GM23338 (cell line): Measurements from ENCODE around the gene TM9SF4. TPM values are rescaled to one million over a fixed set of nuclear protein-coding genes. Genes with fewer than 3 reads are reported as not detected.

Source experiments
- ATAC-seq: fragments of 200-7000 bp; cut with Tn5 transposase; 3 replicates; pipeline ENCODE4 v1.9.1; 2020
- DNase-seq: peaks from one replicate; pipeline ENCODE4 v3.0.0-alpha.2; 2015; ENCODE audit warnings: low spot score
- H2AFZ ChIP-seq: fragments of 200-600 bp; sonication (generic); 2 replicates; pipeline ENCODE4 v1.8.0; 2016; ENCODE audit warnings: antibody characterized with exemption, mild to moderate bottlenecking, moderate library complexity
- H3F3A ChIP-seq: fragments of 200-600 bp; sonication (generic); replicated peaks from 2 replicates; pipeline ENCODE4 v1.8.0; 2017; ENCODE audit warnings: antibody characterized with exemption, mixed run types, low read depth
- H3K27ac ChIP-seq: fragments of 200-600 bp; sonication (generic); 2 replicates; pipeline ENCODE4 v1.6.1; 2016; ENCODE audit warnings: low read depth
- H3K27me3 ChIP-seq: fragments of 200-600 bp; sonication (generic); 2 replicates; pipeline ENCODE4 v1.8.0; 2016; ENCODE audit warnings: mild to moderate bottlenecking, mixed run types, moderate library complexity; ENCODE audit not compliant: insufficient read depth
- H3K36me3 ChIP-seq: fragments of 200-600 bp; sonication (generic); 2 replicates; pipeline ENCODE4 v1.8.0; 2016; ENCODE audit warnings: mild to moderate bottlenecking; ENCODE audit not compliant: insufficient read depth
- H3K4me1 ChIP-seq: fragments of 200-600 bp; sonication (generic); 2 replicates; pipeline ENCODE4 v1.8.0; 2016; ENCODE audit warnings: mild to moderate bottlenecking, moderate library complexity; ENCODE audit not compliant: insufficient read depth
- H3K4me2 ChIP-seq: fragments of 200-600 bp; sonication (generic); 2 replicates; pipeline ENCODE4 v1.7.1; 2017; ENCODE audit warnings: mixed run types
- H3K4me3 ChIP-seq: fragments of 200-600 bp; sonication (generic); 2 replicates; pipeline ENCODE4 v1.6.1; 2016; ENCODE audit warnings: mixed run types
- H3K79me2 ChIP-seq: fragments of 200-600 bp; sonication (generic); replicated peaks from 2 replicates; pipeline ENCODE4 v1.8.0; 2017; ENCODE audit warnings: mild to moderate bottlenecking; ENCODE audit not compliant: insufficient read depth
- H3K9me2 ChIP-seq: fragments of 200-600 bp; sonication (generic); 2 replicates; pipeline ENCODE4 v1.8.0; 2017; ENCODE audit not compliant: insufficient read depth
- H4K20me1 ChIP-seq: fragments of 200-600 bp; sonication (generic); replicated peaks from 2 replicates; pipeline ENCODE4 v1.8.0; 2017; ENCODE audit warnings: mild to moderate bottlenecking; ENCODE audit not compliant: insufficient read depth
- H3K27ac Mint-ChIP-seq: 2 replicates; pipeline ENCODE4 v1.8.0; 2020; ENCODE audit warnings: inconsistent platforms, mild to moderate bottlenecking, moderate library complexity, mixed read lengths
- H3K27me3 Mint-ChIP-seq: 3 replicates; pipeline ENCODE4 v1.8.0; 2022; ENCODE audit warnings: low read depth, mild to moderate bottlenecking, moderate library complexity, mixed read lengths, inconsistent platforms; ENCODE audit not compliant: insufficient read depth, poor library complexity
- H3K36me3 Mint-ChIP-seq: 3 replicates; pipeline ENCODE4 v1.8.0; 2021; ENCODE audit warnings: low read depth, mild to moderate bottlenecking, inconsistent platforms, moderate library complexity, mixed read lengths
- H3K4me1 Mint-ChIP-seq: 3 replicates; pipeline ENCODE4 v1.8.0; 2020; ENCODE audit warnings: mild to moderate bottlenecking, inconsistent platforms, mixed read lengths
- H3K4me3 Mint-ChIP-seq: 3 replicates; pipeline ENCODE4 v1.8.0; 2021; ENCODE audit warnings: moderate library complexity, mild to moderate bottlenecking, inconsistent platforms, mixed read lengths
- H3K9me3 Mint-ChIP-seq: 3 replicates; pipeline ENCODE4 v1.8.0; 2020; ENCODE audit warnings: moderate library complexity, mild to moderate bottlenecking, inconsistent platforms, mixed read lengths
- CREB1 ChIP-seq: fragments of 250-450 bp; sonication (Bioruptor Pico); IDR thresholded peaks from 2 replicates; pipeline ENCODE4 v1.5.0; 2020; ENCODE audit warnings: low read depth, mild to moderate bottlenecking, moderate library complexity
- CTCF ChIP-seq, 2 experiments: fragments of 200-600 bp in 1 of 2; sonication (generic) in 1 of 2; conservative IDR thresholded peaks; 2 replicates each; pipeline versions ENCODE4 v1.5.1 to v1.6.1; 2016 to 2017; ENCODE audit warnings: antibody characterized with exemption in 2 of 2, low read depth in 2 of 2, mild to moderate bottlenecking in 2 of 2, moderate library complexity in 1 of 2
- EZH2phosphoT487 ChIP-seq: fragments of 200-600 bp; sonication (generic); IDR thresholded peaks from one replicate; pipeline ENCODE4 v1.8.1; 2018; ENCODE audit warnings: antibody characterized with exemption; ENCODE audit not compliant: unreplicated experiment
- JUNB ChIP-seq: IDR thresholded peaks from one replicate; pipeline ENCODE4 v1.6.1; 2016; ENCODE audit warnings: antibody characterized with exemption; ENCODE audit not compliant: unreplicated experiment
- NANOG ChIP-seq: IDR thresholded peaks from 2 replicates; pipeline ENCODE4 v1.6.1; 2016; ENCODE audit warnings: antibody characterized with exemption, borderline replicate concordance
- POLR2AphosphoS5 ChIP-seq: IDR thresholded peaks from 2 replicates; pipeline ENCODE4 v1.6.1; 2016; ENCODE audit warnings: antibody characterized with exemption, low read depth
- REST ChIP-seq: IDR thresholded peaks from one replicate; pipeline ENCODE4 v1.6.1; 2018; ENCODE audit warnings: antibody characterized with exemption; ENCODE audit not compliant: unreplicated experiment
- STAT1 ChIP-seq: IDR thresholded peaks from one replicate; pipeline ENCODE4 v1.6.1; 2016; ENCODE audit warnings: antibody characterized with exemption; ENCODE audit not compliant: unreplicated experiment
- ZNF114 ChIP-seq: fragments of 250-450 bp; sonication (Bioruptor Pico); IDR thresholded peaks from 2 replicates; pipeline ENCODE4 v1.5.0; 2020; ENCODE audit warnings: mild to moderate bottlenecking, moderate library complexity
- ZNF331 ChIP-seq: fragments of 250-450 bp; sonication (Bioruptor Pico); IDR thresholded peaks from 2 replicates; pipeline ENCODE4 v1.5.0; 2020; ENCODE audit warnings: low read depth, mild to moderate bottlenecking, moderate library complexity
- ZNF462 ChIP-seq: fragments of 250-450 bp; sonication (Bioruptor Pico); IDR thresholded peaks from 2 replicates; pipeline ENCODE4 v1.5.0; 2020; ENCODE audit warnings: mild to moderate bottlenecking, moderate library complexity
- polyA plus RNA-seq: library from polyadenylated mRNA; unstranded; fragments of >200 nt; fragmentation: Nextera tagmentation; extraction: Ambion mirVana; gene quantifications from 2 replicates; pipeline ENCODE4 v1.2.1, GENCODE V29; 2016
- total RNA-seq: library from RNA; depleted of rRNA; stranded (reverse); fragments of >200 nt; shearing (Covaris generic); gene quantifications from 2 replicates; pipeline ENCODE4 v1.2.3, GENCODE V29; 2014

TM9SF4 gene
- total and polyA plus RNA-seq, 2 experiments from 2014 or later = 20.4 to 52.6 TPM

GRCh38 chr20:32150291-32150848 lies 40.9 kb downstream of the TM9SF4 start:
- peaks cover 72% of the 10 kb centered on the region for H3K36me3 Mint-ChIP-seq

More at GRCh38 chr20:32150291-32150848, 40.9 kb downstream of the TM9SF4 start:
- Mint-ChIP-seq H3K4me1 (peaks cover 4% of the 10 kb centered on the region; the same call in 1 of the 3 replicates), H3K4me3 (no peak overlapping the region), H3K9me3 (no peaks in the 10 kb centered on the region), H3K27ac (no peak overlapping the region), H3K27me3 (peaks cover 14% of the 10 kb centered on the region)
- Histone ChIP-seq H2AFZ (no peak overlapping the region), H3K27ac (no peak overlapping the region), H3K4me1 (peaks cover 5% of the 10 kb centered on the region; the same call in 1 of the 2 replicates), H3K27me3 (no peaks in the 10 kb centered on the region), H3K9me2 (no peaks in the 10 kb centered on the region), H3K4me3 (no peak overlapping the region), H3K4me2 (no peak overlapping the region), H3K36me3 (peaks cover 66% of the 10 kb centered on the region), H3F3A (peaks cover 16% of the 10 kb centered on the region; the same call in 1 of the 2 replicates), H4K20me1 (peaks cover 20% of the 10 kb centered on the region), H3K79me2 (no peaks in the 10 kb centered on the region)
- no peak for ATAC-seq
- no peak for DNase-seq
- TF ChIP-seq ZNF462 (CRISPR knock-in tag) (no peak), STAT1 (no peak), ZNF114 (CRISPR knock-in tag) (no peak), ZNF331 (no peak), REST (no peak), CTCF (conservative IDR thresholded peaks at IDR 0.05; ENCODE audit: low read depth in 2 of 2) (no peak), POLR2AphosphoS5 (no peak), JUNB (no peak), EZH2phosphoT487 (no peak), NANOG (no peak), CREB1 (CRISPR knock-in tag) (no peak)
